Left ventricle myocardium inferior (tissue), 1 donor: ENCODE results near the gene IL1RAPL1. TPM values are rescaled to one million over a fixed set of nuclear protein-coding genes. Genes with fewer than 3 reads are reported as not detected.

Source experiments
- DNase-seq: peaks from one replicate; pipeline ENCODE4 v3.0.0-alpha.2; 2020
- H3K27ac ChIP-seq: fragments of 200-600 bp; replicated peaks from 2 replicates; pipeline ENCODE4 v1.8.0; 2021
- H3K27me3 ChIP-seq: fragments of 200-600 bp; 2 replicates; pipeline ENCODE4 v1.8.0; 2021; ENCODE audit warnings: low read depth
- H3K36me3 ChIP-seq: fragments of 200-600 bp; 2 replicates; pipeline ENCODE4 v1.8.0; 2021
- H3K4me1 ChIP-seq: fragments of 200-600 bp; 2 replicates; pipeline ENCODE4 v1.8.0; 2021
- H3K4me3 ChIP-seq: fragments of 200-600 bp; 2 replicates; pipeline ENCODE4 v1.8.0; 2021; ENCODE audit warnings: mild to moderate bottlenecking, moderate library complexity
- H3K9me3 ChIP-seq: fragments of 200-600 bp; replicated peaks from 2 replicates; pipeline ENCODE4 v1.8.0; 2021
- intact Hi-C: fragments of 100-400 bp; cut with micrococcal nuclease; formaldehyde crosslinking; loops from one replicate; pipeline ENCODE4 v1.11.0; 2022
- total RNA-seq: library from RNA; stranded (reverse); fragmentation: NEBNext Ultra II Directional; extraction: Animal tissue kit (Norgen Biotek cat#: 25700); gene quantifications from one replicate; pipeline ENCODE4 v1.2.1, GENCODE V29; 2021
- TF ChIP-seq, protein P1 (sequence below): fragments of 200-600 bp; IDR thresholded peaks from 2 replicates; pipeline ENCODE4 v1.8.0; 2021; ENCODE audit warnings: antibody characterized with exemption, mild to moderate bottlenecking, borderline replicate concordance
- donor health status: DM: no; HTN: yes; CAD: no; lungs with severe emphysema.

Gene IL1RAPL1
- total RNA-seq, 1 donor from 2014 or later, result 1.9 TPM

DNA sequence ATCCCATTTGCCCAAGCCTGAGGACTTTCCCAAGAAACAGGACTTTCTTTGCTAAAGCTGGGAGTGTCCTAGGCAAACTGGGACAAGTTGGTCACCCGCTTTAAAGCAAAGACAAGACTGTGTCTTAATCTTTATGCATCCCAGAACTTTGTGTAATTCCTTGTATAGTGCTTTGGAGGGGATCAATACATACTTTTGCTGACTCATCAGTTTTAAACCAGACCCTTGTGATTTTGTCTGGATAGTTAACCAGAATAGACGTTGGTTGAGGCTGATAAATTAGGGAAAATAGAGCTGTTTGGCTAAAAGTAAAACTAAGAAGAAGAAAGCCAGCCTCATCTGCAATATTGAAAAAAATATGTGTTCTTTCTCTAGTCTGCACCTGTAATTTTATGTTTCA is 82.8 kb downstream of the IL1RAPL1 start:
- Histone ChIP-seq H3K27ac (no peak overlapping the region), H3K9me3 (no peaks in the 10 kb centered on the region), H3K27me3 (no peaks in the 10 kb centered on the region), H3K36me3 (no peaks in the 10 kb centered on the region), H3K4me3 (no peak overlapping the region), H3K4me1 (peaks cover 5% of the 10 kb centered on the region)
- TF ChIP-seq, protein P1, sequence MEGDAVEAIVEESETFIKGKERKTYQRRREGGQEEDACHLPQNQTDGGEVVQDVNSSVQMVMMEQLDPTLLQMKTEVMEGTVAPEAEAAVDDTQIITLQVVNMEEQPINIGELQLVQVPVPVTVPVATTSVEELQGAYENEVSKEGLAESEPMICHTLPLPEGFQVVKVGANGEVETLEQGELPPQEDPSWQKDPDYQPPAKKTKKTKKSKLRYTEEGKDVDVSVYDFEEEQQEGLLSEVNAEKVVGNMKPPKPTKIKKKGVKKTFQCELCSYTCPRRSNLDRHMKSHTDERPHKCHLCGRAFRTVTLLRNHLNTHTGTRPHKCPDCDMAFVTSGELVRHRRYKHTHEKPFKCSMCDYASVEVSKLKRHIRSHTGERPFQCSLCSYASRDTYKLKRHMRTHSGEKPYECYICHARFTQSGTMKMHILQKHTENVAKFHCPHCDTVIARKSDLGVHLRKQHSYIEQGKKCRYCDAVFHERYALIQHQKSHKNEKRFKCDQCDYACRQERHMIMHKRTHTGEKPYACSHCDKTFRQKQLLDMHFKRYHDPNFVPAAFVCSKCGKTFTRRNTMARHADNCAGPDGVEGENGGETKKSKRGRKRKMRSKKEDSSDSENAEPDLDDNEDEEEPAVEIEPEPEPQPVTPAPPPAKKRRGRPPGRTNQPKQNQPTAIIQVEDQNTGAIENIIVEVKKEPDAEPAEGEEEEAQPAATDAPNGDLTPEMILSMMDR, result no peak
- no peak for DNase-seq
- intact Hi-C loops, result no loop called here

DNA sequence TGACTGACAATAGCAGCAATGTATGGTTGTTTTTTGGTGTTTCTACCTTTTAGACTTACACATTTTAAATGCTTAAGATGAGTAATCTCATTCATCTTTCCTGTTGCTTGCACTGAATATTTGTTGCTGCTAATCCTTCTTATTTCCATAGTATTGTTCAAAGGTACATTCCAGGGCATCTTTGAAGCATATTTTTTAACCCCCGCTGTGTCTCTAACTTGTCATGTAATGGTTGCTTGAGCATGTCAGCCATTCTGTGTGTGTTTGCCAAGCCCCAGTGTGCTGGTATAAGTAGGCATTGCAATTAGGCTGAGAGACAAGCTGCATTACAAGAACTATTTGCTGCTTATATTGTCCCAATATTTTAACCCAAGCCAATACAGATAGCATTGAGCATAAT is 87.9 kb downstream of the IL1RAPL1 start:
- intact Hi-C loops, result no loop called here
- no peak for DNase-seq
- TF ChIP-seq, protein P1, result no peak
- H3K4me3 ChIP-seq, result no peak overlapping the region
- no peaks in the 10 kb centered on the region for H3K36me3 ChIP-seq
- H3K4me1 ChIP-seq, result peaks cover 5% of the 10 kb centered on the region
- no peak overlapping the region for H3K27ac ChIP-seq
- no peaks in the 10 kb centered on the region for H3K9me3 ChIP-seq
- no peaks in the 10 kb centered on the region for H3K27me3 ChIP-seq

DNA sequence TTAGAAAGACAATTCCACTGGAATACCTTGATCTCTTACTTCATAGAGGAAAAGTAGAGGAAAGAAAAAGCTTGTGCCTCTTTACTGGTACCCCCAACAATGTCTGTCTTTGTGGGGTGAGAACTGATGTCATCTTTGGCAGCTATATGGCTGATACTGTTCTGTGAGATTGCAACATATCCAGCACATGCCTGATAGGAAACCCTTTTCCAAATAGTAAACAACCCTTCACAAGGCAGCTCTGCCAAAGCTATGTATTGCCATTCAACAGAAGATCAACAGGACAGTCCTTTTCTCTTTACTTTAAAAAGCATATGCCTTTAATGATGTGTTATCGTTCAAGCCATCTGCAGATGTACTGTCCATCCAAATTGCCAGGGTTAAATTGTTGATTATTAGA is 105.9 kb downstream of the IL1RAPL1 start:
- H3K27me3 ChIP-seq, result no peaks in the 10 kb centered on the region
- no peaks in the 10 kb centered on the region for H3K36me3 ChIP-seq
- intact Hi-C loops, result no loop called here
- no peaks in the 10 kb centered on the region for H3K9me3 ChIP-seq
- H3K4me3 ChIP-seq, result no peak overlapping the region
- TF ChIP-seq, protein P1, result no peak
- no peak for DNase-seq
- no peaks in the 10 kb centered on the region for H3K4me1 ChIP-seq
- H3K27ac ChIP-seq, result no peak overlapping the region

DNA sequence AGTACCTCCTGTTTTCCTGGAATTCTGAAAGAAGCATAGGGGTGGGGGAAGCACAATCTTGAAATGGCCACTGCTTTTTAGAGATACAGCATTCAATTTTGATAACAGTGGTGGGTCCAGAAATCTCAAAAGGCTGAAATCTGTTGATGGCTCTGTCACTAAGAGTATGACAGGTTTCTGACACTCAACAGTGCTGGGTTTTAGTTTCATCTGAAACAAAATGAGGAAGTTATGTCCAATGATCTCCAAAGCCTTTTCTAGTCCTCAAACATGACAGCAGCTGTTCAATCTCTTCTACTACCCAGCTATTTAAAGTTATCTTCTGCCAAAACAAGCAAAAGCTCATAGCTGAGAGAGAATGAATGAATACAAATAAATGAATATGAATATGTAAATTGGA is 110.5 kb downstream of the IL1RAPL1 start:
- Histone ChIP-seq H3K4me3 (no peak overlapping the region), H3K27me3 (no peaks in the 10 kb centered on the region), H3K9me3 (no peaks in the 10 kb centered on the region), H3K36me3 (no peaks in the 10 kb centered on the region), H3K27ac (no peak overlapping the region), H3K4me1 (no peaks in the 10 kb centered on the region)
- TF ChIP-seq, protein P1, result no peak
- DNase-seq, result no peak
- intact Hi-C loops, result no loop called here

DNA sequence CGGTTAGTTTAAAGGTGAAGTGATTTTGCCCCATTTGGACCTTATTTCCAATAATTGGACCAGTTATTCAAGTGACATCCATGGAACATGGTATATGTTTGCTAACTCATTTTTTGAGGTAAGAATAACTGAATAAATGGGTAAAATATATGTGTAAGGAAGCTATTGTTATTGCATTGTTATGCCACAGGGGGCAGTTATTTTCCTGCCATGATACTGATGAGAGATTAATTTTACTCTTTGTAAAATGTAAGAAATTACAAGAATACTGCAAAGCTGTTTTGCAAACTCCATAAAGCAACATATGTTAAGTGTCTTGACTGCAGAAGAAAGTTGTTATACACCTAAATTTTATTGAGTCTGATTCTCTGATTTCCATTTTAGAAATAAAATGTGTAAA is 114.0 kb downstream of the IL1RAPL1 start:
- TF ChIP-seq, protein P1, result no peak
- intact Hi-C loops, result no loop called here
- Histone ChIP-seq H3K4me1 (no peaks in the 10 kb centered on the region), H3K27ac (no peak overlapping the region), H3K9me3 (no peaks in the 10 kb centered on the region), H3K4me3 (no peak overlapping the region), H3K36me3 (no peaks in the 10 kb centered on the region), H3K27me3 (no peaks in the 10 kb centered on the region)
- no peak for DNase-seq

DNA sequence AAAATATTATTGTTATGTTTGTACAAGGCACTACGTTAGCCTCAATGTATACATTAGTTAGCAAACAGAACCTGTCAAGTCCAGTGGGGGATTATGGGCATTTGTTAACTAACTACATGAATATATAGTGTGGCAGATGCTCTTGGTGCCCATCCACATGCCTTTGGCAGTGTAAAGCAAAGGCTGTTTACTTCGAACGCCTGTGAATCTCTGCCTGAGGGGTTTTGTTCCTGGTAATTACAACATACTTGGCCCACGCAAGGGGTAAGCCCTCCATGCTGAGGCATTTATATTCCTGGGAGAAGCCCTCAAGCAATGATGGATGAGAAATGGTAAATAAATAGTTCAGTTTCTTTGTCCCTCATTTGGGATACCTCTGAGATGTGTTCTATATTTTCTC is 119.7 kb downstream of the IL1RAPL1 start:
- DNase-seq, result no peak
- H3K9me3 ChIP-seq, result peaks cover 3% of the 10 kb centered on the region

More for the DNA sequence above, 119.7 kb downstream of the IL1RAPL1 start:
- H3K27ac ChIP-seq, result no peak overlapping the region
- H3K4me3 ChIP-seq, result no peak overlapping the region
- no peaks in the 10 kb centered on the region for H3K4me1 ChIP-seq
- TF ChIP-seq, protein P1, result no peak
- no peaks in the 10 kb centered on the region for H3K27me3 ChIP-seq
- no peaks in the 10 kb centered on the region for H3K36me3 ChIP-seq
- intact Hi-C loops, result no loop called here
